Measurements from ENCODE around the gene RAB3C.
"Not testable (repeated sequence)": the region's sequence is repeated elsewhere in the genome, so short reads cannot be mapped to it uniquely, and the experiment has no call there.

RAB3C gene

GRCh38 chr5:58680503-58680902 lies 97.6 kb downstream of the RAB3C start:
- no peak for DNase-seq

DNA sequence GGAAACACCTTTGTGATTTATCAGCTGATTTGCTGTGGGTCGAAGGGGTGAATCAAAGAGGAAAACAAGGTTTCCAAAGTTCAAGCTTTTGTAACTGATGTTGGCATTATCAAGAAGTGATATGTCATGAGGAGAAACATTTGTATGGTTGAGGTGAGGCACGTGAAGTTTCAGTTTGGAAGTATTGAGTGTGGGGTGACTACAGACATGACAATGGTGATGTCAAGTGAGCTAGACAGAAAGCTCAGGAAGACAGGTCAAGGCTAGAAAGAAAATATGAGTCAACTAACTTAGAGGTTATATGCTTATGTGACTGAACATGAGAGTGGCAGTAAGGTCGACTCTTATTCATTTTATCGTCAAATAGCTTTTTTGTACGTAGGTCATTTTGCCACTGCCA lies 99.1 kb downstream of the RAB3C start:
- DNase-seq = no peak

GRCh38 chr5:58683567-58683966 lies 100.7 kb downstream of the RAB3C start:
- DNase-seq = no peak

DNA sequence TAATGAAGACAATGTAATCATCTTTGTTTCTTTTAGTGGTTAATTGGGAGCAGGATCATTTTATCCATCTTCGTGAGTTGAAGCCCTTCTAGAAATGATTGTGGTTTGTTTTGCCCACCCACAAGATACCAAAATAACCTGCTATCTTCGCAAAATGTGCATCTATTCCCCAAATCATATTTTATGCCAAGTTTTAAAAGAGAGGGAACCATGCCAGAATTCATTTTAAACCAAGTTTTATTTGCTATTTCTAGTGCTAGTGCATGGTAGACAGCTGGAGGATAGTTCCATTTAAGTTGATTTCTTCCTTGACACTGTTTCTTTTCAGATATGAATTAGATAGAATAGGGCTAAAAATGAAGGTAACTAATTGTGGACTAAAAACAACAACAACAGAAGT lies 104.2 kb downstream of the RAB3C start:
- DNase-seq = no peak

DNA sequence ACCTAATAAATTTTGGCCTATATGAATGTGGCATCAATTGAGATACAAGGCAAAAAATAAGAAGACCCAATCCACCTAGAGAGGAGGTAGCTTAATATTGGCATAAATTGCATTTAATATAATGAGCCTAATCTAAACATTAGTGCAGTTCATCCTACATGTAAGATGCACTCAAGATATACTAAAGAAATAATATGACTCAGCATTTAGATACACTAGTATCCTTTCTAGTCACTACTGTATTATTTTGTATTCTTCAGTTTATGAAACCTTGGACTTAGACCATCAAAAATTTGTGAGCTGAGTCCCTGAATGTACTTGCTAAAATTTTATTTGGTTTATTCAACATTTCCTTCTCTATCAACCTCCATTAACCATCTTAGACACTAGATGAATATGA lies 104.7 kb downstream of the RAB3C start:
- no peak for DNase-seq

- not testable (repeated sequence) for DNase-seq
Measured at GRCh38 chr5:58699088-58699761, 116.3 kb downstream of the RAB3C start.

- DNase-seq = no peak
Measured at GRCh38 chr5:58699762-58700118, 116.9 kb downstream of the RAB3C start.

DNA sequence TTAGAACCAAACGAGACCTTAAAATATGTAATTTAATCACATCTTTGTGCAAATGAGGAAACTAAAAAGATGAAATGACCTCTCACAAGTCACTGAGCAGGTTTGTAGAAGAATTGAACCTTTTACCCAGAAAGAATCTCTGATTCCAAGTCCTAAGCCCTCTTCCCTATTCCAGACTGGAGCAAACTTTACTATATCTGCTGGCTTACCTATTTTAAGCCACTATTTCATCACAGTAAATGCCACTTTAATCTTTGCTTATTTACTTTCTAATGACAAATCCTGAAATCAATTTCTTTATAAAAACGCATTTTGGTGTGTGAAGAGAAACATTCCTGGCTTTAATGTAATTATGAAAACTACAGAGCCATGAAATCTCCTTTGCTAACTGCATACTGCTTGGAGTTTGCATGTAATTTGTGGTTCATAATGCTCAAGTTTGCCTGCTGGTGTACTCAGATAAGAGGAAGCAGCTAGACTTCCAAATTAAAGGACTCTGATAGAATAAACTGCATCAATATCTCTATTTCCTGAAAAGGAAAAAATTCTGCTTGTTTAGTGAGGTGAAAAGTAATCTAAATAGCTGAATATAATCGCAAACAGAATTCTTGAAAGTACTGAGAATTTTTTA lies 121.2 kb downstream of the RAB3C start:
- no peak for DNase-seq

GRCh38 chr5:58706736-58707135 lies 123.9 kb downstream of the RAB3C start:
- no peak for DNase-seq

- DNase-seq = no peak
Measured at GRCh38 chr5:58708456-58708855, 125.6 kb downstream of the RAB3C start.

DNA sequence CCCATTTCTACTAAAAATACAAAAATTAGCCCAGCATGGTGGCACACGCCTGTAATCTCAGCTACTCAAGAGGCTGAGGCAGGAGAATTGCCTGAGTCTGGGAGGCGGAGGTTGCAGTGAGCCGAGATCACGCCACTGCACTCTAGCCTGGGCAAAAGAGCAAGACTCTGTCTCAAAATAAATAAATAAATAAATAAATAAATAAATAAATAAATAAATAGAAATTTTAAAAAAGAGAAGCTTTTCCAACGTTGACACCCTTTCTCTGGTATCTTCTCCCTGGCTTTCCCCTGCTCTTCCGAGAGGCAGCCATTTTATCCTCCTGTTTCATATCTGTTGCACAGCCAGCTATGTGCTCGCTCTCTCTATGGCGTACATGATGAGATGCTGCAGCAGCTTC lies 127.5 kb downstream of the RAB3C start:
- DNase-seq = not testable (repeated sequence)

GRCh38 chr5:58710871-58711270 lies 128.0 kb downstream of the RAB3C start:
- DNase-seq = no peak

DNA sequence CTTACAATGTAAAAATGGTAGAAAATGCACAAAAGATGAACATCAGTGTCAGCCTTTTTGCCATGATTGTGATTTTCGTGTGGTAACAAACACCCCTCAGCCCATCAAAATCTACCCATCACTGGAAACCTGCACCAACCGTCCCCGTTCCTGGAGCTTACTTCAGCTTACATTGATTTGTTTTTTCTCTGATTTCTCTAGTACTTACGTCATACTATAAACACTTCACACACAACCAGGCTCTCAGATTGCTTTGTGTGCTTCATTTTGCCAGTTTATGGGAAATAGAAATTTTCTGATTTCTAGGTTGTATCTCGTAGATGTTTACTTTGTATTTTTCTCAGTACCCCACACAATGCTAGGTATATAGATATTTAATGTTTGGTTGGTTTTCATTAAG lies 129.1 kb downstream of the RAB3C start:
- DNase-seq = no peak

- no peak for DNase-seq
Measured at GRCh38 chr5:58714046-58714445, 131.2 kb downstream of the RAB3C start.

- DNase-seq = no peak
Measured at GRCh38 chr5:58715997-58716656, 133.3 kb downstream of the RAB3C start.

DNA sequence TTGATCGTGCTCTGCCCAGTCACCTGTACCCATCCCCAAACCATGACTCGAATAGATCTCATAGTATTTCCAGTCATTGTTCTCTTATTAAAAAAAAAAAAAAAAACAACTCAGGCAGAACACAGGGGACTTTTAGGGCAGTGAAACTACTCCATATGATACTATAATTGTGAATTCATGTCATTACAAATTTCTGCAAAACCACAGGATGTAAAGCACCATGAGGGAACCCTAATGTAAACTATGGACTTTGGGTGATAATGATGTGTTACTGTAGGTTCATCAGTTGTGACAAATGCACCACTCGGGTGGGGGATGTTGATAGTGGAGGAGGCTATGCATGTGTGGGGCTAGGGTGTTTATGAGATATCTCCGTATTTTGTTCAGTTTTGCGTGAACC lies 133.8 kb downstream of the RAB3C start:
- DNase-seq = no peak

DNA sequence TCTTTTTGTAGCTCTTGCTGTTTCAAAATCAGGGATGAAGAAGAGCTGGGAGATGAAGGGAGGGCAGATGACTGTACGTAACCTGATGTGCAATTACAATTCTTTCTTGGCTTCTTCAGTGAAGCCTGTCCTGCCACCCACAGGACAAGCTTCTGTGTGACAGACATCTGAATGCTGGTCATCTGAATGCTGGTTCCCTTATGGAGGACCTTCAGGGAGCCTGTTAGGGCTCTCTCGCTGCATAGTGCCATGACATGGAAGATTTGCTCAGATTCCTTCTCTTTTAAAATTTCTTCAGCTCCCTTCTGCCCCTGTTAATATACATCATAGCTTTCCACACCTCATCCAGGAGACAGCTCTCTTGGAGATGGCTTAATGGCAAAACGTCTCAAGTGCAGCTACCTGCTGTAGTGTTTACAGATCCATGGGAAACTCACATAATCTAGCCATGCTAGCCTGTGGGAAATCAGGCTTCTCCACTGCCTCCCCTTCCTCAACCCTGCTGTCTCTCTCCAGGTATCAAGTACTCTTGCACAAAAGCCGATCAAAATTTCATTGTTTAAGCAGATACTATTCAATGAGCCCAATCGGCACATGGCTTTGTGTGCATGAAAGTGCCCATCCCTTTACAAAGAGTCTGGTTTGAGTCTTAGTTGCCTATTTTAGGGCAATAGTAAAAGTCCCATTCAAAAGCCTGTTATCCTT lies 134.6 kb downstream of the RAB3C start:
- no peak for DNase-seq

GRCh38 chr5:58718269-58718978 lies 135.5 kb downstream of the RAB3C start:
- no peak for DNase-seq

DNA sequence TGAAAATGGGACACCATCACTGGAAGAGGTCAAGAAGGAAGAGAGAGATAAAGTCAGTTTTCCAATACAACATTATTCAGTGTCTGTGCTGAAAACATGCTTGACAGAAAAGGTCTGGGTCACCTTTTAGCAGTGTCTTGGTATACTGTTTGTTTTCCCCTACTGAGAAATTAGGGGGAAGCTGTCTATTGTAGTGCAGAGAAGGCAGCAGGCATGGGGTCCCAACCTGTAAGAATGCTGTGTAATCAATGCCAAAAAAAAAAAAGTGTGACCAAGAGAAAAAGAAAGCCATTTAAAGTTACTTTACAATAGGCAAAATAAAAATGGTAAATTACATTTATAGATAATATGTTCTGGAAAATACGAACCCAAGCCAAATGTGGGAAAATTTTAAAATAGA lies 139.3 kb downstream of the RAB3C start:
- DNase-seq = no peak

- DNase-seq = no peak
Measured at GRCh38 chr5:58724992-58725391, 142.1 kb downstream of the RAB3C start.

DNA sequence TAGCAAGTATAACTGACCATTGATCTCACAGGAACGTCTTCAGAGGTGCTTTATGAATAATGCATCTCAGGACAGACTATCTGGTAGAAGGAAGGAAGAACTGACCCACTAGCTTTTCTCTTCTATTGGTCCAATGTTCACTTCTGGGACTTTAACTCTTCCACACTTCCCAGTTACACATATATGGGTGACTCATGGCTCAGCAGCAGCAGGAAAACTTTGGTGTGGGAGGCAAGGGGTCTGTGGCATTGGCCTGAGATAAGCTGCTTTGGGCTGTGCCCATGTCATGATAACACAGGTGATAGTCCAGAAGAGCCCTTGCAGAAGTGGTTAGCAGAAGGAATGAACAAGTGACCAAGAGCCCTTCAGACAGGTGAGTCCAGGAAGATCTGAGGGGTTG lies 148.8 kb downstream of the RAB3C start:
- DNase-seq = no peak

DNA sequence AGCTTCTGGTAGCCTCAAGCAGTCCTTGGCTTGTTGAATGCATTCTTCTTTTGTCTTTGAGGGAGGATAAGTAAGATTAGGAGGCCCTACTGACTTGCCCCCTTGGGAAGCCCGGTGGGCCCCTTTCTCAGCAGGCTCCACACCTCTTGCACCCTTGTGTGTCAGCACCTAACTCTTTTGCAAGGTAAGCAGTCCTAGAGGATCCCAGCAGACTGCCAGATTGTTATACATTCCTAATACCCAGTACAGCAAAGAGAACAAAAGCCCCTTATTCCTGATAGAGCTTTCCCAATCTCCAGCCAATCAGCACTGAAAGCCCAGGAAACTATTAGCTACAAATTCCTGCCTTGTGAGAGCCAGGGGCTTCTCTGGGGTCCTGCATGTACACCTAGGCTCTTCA lies 152.8 kb downstream of the RAB3C start:
- DNase-seq = no peak

- no peak for DNase-seq
Measured at GRCh38 chr5:58736214-58736613, 153.3 kb downstream of the RAB3C start.
